ENCODE data around the gene STX19.
A peak's percentile ranks its signal among the peaks of the same experiment; 100 is the strongest.
"Not testable (repeated sequence)": the region's sequence is repeated elsewhere in the genome, so short reads cannot be mapped to it uniquely, and the experiment has no call there.

Gene STX19, protein sequence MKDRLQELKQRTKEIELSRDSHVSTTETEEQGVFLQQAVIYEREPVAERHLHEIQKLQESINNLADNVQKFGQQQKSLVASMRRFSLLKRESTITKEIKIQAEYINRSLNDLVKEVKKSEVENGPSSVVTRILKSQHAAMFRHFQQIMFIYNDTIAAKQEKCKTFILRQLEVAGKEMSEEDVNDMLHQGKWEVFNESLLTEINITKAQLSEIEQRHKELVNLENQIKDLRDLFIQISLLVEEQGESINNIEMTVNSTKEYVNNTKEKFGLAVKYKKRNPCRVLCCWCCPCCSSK
- long read RNA-seq, donor 1: 0 reads
- long read RNA-seq, donor 2: 0 reads
- long read RNA-seq, donor 3: 0 reads
- long read RNA-seq, donor 4: 0 reads
- long read RNA-seq, donor 5, partial matches to known transcripts: 5 of 10 reads
- long read RNA-seq, donor 5, other reads (novel, unspliced or antisense): 5 of 10 reads
- long read RNA-seq, donor 6: 0 reads
- long read RNA-seq, donor 7, partial matches to known transcripts: 6 of 6 reads
- long read RNA-seq, donor 7, other reads (novel, unspliced or antisense): 0 of 6 reads
- long read RNA-seq, donor 8: 0 reads

- no peak for DNase-seq
Measured at GRCh38 chr3:94028093-94028837, at the start of gene STX19. Gene STX19 (minus strand): TSS chr3:94028597. CDS start chr3:94015269, 13,328 bp downstream.

DNA sequence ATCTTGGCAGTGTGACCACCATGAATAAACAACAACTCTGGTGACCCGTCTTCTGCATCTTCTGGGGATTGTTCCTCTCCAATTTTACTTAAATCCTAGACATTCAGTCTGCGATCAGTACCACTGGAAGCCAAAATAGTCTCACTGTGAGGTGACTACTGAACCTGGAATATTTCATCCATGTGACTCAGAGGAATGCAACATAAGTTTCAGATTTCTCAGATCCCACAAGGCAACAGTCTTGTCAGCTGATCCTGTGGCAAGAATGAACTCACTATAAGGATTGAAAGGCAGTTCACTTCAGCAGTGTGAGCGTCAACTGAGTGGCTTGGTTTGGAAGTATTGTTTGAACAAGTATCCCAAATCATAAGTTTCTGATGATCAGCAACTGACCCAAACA is 47.7 kb upstream of the STX19 start:
- DNase-seq: no peak

DNA sequence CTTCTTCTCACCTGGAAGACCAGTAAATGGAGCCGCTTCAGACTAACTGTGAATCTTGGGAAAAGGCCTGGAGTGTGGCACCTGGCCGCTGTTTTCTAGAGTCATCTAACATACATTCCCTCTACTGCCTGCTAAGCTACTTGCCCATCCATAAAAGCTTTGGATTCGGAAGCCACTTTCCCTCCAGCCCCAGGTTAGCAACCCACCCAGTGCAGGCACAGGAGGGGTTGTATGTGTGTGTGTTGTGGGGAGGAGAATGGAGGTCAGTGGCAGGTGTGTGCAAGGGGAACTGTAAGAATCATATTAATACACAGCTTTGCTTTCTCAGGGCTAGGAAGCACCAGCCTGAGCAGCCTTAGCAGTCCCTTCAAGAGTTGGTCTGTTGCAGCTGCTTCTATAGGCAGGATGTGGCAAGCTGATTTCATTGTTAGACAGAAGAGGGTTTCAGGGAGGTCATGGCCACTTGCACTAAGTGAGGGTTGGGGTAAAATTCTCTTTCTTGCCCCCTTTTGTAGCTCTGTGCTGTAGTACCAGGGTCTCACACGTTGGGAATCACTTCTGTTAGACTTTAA is 43.4 kb upstream of the STX19 start:
- no peak for DNase-seq

GRCh38 chr3:94070341-94070911 is 42.0 kb upstream of the STX19 start:
- DNase-seq: no peak

GRCh38 chr3:94069194-94069813 is 40.9 kb upstream of the STX19 start:
- DNase-seq: no peak

GRCh38 chr3:94066506-94067500 is 38.4 kb upstream of the STX19 start:
- no peak for DNase-seq

DNA sequence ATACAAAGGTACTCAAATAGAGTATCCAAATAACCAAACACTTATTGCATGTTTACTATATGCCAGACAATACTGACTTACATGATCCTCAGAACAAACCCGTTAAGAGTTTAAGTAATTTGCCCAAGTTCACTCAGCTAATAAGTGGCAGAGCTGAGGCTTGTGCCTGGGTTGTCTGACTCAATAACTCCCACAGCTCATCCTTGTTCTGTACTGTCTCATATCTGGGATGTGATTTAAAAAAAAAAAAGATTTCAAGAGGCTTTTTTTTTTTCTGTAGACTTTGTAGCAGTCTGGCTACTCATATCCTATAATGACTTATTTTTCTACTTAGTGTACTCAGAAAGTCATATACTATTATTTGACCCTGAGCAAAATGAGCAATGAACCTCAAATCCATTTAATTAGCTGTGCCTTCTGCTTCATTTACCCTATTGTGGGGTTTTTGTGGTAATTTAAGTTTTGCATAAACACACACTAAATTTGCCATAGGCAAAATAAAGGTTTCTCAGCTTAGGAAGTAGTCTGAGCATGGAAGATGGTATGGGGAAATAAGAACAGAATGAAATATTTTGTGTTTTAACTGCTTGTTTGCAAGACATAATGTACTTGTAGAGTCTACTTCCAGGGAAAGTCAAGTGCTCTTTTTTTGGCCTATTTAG is 37.6 kb upstream of the STX19 start:
- no peak for DNase-seq

- DNase-seq: no peak
Measured at GRCh38 chr3:94065122-94065521, 36.7 kb upstream of the STX19 start.

DNA sequence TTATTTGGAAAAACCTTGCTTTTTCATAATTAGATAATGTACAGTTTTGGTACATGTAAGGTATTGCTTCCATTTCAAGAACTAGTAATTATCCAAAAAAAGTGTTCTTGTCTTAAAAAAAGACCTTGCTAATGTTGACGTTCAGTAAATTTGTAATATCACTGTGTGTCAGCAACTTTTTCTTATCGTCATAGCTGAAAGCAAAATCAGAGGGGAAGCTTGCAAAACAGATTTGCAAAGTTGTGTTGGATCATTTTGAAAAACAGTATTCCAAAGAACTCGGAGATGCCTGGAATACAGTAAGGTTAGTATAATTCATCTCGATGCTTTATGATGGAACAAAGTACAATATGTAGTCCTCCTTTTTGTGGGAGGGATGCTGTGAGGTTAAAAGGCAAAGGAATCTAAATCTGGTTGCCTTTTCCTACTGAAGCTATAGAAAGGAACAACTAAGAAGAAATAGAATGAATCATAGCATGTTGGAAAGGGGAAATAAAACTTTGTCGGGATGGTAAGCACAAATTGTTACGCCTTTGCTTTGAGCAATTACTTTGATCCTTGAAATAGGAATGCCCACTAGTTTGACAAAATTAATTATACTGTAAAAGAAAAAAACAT is 36.0 kb upstream of the STX19 start:
- DNase-seq: no peak

DNA sequence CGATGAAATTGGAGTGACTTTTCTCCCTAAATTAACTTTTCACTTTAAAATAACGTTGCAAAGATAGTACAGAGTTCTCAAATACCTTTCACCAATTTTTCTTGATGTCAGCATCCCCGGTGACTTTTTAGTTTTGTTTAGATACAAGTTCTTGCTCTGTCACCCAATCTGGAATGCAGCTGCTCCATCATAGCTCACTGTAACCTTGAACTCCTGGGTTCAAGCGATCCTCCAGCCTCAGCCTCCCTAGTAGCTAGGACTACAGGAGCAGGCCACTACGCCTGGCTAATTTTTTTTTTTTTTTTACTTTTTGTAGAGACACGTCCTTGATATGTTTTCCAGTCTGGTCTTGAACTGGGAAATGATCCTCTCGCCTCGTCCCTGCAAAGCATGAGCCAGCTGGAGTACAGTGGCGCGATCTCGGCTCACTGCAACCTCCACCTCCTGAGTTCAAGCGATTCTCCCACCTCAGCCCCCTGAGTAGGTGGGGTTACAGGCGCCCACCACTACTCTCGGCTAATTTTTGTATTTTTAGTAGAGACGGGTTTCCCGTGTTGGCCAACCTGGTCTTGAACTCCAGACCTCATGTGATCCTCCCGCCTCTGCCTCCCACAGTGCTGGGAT is 35.2 kb upstream of the STX19 start:
- no peak for DNase-seq

- peak; percentile 92 for DNase-seq
Measured at GRCh38 chr3:94062513-94063404, 34.4 kb upstream of the STX19 start, which contains the start of the genes DHFR2 and NSUN3. Gene DHFR2 (minus strand): TSS chr3:94062916. CDS start chr3:94061511, 1,405 bp downstream. Gene NSUN3 (plus strand): TSS chr3:94063061. CDS start chr3:94063127, 66 bp downstream.

GRCh38 chr3:94061297-94061696 is 32.9 kb upstream of the STX19 start:
- DNase-seq: no peak

DNA sequence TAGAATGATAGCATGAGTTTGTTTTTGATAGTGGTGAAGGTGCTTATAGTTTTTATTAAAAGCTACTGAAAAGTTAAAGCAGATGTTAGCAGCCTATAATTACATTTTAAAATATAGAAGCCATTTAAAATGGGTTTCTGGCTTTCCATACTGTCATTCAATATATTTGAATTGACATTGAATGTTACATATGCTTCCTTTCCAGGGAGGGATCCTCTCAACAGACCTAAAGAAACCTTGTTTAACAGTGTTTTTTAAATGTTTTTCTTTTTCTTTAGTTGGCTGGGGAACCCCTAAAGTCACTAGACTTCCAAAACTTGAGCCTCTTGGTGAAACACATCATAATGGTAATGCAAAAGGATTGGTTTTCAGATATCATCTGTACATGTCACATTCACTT is 22.1 kb upstream of the STX19 start:
- no peak for DNase-seq

DNA sequence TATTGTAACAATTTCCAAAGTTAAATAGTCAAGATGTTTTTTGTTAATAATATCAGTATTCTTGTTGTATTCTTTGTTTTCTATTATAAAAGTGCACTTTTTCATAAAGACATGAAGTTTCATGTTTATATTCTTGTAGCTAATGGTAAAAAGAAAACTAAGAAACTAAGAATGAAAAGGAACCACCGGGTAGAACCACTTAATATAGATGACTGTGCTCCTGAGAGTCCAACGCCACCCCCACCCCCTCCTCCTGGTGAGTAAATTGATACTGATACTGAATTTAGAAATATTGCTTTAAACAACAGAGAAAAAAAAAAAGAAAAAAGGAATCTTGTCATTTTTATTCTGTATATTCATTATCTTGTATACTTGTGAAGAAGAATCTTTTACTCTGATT is 20.9 kb upstream of the STX19 start:
- no peak for DNase-seq

GRCh38 chr3:94046533-94046932 is 18.1 kb upstream of the STX19 start:
- no peak for DNase-seq

- DNase-seq: not testable (repeated sequence)
Measured at GRCh38 chr3:94044100-94044936, 15.9 kb upstream of the STX19 start.

GRCh38 chr3:94043285-94043684 is 14.9 kb upstream of the STX19 start:
- no peak for DNase-seq

All from right kidney (tissue), 9 donors.